Retinal pigment epithelial cell (primary cell): Measurements from ENCODE around the gene GTPBP3.

Experiments
- DNase-seq: peaks from one replicate; pipeline ENCODE4 v3.0.0-alpha.2; 2010; ENCODE audit warnings: low read depth
- H3K4me3 ChIP-seq: 2 replicates; pipeline ENCODE4 v1.5.1; 2011; ENCODE audit warnings: mild to moderate bottlenecking, low read length, control low read depth, moderate library complexity
- TF ChIP-seq, protein P1 (sequence below): conservative IDR thresholded peaks from 2 replicates; pipeline ENCODE4 v1.5.1; 2011; ENCODE audit warnings: low read depth, low read length, control low read depth, inconsistent platforms

Gene GTPBP3

DNA sequence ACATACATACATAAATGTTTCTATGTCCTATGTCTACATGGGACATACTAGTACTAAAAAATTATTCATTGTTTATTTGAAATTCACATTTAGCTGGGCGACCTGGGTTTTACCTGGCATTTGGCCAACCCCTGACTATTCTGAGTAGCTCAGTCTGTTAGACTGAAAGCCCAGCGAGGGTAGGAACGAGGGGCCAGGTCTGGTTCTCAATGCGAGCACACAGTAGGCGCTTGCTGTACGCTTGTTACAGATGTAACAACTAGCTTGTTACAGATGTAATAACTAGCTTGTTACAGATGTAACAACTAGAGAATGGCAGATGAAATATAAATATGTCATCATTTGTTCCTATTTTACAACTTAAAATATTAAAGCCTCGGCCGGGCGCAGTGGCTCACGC, 1.8 kb upstream of the GTPBP3 start:
- no peak overlapping the region for H3K4me3 ChIP-seq
- no peak for DNase-seq
- TF ChIP-seq, protein P1, sequence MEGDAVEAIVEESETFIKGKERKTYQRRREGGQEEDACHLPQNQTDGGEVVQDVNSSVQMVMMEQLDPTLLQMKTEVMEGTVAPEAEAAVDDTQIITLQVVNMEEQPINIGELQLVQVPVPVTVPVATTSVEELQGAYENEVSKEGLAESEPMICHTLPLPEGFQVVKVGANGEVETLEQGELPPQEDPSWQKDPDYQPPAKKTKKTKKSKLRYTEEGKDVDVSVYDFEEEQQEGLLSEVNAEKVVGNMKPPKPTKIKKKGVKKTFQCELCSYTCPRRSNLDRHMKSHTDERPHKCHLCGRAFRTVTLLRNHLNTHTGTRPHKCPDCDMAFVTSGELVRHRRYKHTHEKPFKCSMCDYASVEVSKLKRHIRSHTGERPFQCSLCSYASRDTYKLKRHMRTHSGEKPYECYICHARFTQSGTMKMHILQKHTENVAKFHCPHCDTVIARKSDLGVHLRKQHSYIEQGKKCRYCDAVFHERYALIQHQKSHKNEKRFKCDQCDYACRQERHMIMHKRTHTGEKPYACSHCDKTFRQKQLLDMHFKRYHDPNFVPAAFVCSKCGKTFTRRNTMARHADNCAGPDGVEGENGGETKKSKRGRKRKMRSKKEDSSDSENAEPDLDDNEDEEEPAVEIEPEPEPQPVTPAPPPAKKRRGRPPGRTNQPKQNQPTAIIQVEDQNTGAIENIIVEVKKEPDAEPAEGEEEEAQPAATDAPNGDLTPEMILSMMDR = no peak

DNA sequence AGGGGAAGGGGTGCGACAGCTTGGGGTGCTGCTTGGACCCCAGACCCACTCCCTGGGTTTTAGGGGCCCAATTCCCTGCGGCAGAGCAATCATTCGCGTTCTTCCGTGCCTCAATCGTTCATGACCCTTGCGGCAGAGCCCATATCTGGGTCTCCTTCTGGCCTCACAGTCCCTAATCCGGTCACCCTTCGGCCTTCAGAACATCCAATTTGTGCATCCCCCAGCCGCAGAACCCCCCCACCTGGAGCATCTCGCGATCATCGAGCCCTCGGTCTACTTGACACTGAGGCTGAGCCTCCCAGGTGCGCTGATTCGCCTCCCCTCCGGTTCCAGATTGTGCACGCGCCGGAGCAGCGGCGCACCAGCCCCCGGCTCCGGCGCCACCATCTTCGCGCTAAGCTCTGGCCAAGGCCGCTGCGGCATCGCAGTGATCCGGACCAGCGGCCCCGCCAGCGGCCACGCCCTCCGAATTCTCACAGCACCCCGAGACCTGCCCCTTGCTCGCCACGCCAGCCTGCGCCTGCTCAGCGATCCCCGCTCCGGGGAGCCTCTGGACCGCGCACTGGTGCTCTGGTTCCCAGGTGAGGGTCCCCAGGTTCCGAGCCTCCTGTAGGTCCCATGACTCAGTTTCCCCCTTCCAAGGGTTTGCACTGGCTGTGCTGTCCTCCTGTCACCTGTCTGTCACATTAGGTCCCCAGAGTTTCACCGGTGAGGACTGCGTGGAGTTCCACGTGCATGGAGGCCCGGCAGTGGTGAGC, 501 bp downstream of the GTPBP3 start:
- peak overlapping the region; percentile 95 for H3K4me3 ChIP-seq
- TF ChIP-seq, protein P1 = no peak
- DNase-seq = no peak

DNA sequence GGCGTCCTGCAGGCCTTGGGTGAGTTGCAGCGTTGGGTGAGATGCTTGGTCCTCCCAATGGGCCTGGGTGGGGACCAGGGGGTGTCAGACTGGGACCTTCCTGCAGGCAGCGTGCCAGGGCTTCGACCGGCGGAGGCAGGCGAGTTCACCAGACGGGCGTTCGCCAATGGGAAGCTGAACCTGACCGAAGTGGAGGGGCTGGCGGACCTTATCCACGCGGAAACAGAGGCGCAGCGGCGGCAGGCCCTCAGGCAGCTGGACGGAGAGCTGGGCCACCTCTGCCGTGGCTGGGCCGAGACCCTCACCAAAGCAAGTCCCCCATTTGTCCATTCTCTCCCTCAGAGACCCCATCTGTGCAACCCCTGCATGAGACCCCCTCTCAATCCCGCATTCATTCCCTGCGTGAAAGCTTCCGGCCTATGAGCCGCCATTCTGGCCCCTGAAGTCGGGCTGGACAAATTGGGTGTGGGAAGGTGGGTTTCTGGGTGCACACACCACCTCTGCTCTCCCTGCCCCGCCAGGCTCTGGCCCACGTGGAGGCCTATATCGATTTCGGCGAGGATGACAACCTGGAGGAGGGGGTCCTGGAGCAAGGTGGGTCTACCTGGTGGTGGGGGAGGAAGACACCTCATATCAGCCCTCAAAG, 1.2 kb downstream of the GTPBP3 start:
- no peak for DNase-seq
- TF ChIP-seq, protein P1 = no peak
- H3K4me3 ChIP-seq = peak overlapping the region; percentile 95

DNA sequence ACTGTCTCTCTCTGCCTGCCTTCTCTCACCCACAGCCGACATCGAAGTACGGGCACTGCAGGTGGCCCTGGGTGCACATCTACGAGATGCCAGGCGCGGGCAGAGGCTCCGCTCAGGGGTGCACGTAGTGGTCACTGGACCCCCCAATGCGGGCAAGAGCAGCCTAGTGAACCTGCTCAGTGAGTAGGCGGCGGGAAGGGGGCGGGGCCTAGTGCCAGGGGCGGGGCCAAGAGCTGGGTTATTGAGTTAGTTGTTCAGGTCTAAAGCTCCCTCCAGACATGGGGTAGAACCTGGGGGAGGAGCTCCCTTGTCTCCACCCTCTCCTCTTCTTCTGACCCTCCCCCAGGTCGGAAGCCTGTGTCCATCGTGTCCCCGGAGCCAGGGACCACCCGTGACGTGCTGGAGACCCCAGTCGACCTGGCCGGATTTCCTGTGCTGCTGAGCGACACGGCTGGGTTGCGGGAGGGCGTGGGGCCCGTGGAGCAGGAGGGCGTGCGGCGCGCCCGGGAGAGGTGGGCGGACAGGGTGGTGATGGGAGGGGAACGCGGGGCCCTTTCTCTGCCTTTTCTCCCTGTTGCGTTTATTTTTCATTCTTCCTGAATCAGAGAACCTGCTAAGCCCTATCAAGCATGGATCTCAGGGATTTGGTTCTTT, 1.9 kb downstream of the GTPBP3 start:
- DNase-seq = no peak
- no peak overlapping the region for H3K4me3 ChIP-seq
- TF ChIP-seq, protein P1 = no peak

DNA sequence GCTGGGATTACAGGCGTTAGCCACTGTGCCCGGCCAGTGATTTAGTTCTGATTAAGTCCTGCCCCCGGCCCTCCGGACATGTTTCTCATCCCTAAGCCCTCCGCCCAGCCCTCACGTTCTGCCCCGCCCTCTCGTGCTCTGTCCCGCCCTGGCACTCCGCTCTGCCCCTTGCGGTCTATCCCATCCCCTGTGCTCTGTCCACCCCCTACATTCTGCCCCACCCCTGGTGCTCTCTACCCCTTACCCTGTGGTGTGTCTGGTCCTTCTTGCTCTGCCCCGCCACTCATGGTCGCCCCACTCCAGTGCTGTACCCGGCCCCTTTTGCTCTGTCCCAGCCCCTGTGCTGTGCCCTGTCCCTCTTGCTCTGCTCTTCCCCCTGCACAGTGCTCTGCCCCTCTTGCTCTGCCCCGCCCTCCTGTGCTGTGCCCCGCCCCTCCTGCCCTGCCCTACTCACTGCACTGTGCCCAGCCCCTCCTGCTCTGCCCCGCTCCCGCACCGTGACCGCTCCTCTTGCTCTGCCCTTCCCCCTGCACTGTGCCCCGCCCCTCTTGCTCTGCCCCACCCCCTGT, 3.0 kb downstream of the GTPBP3 start:
- no peak overlapping the region for H3K4me3 ChIP-seq
- no peak for DNase-seq
- TF ChIP-seq, protein P1 = no peak

DNA sequence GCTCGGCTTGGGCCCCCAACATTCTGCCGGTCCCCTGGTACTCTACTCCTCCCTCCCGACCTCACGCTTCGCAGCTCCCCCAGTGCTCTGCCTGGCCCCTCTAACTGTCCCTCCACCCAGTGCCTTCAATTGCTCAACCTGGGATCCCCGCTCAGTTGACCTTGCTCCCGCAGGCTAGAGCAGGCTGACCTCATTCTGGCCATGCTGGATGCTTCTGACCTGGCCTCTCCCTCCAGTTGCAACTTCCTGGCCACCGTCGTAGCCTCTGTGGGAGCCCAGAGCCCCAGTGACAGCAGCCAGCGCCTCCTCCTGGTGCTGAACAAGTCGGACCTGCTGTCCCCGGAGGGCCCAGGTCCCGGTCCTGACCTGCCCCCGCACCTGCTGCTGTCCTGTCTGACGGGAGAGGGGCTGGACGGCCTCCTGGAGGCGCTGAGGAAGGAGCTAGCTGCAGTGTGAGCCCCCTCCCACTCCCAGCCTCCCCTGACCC, 3.6 kb downstream of the GTPBP3 start:
- TF ChIP-seq, protein P1 = no peak
- no peak overlapping the region for H3K4me3 ChIP-seq
- no peak for DNase-seq
